ENCODE data around the gene SLC22A23.

SLC22A23 gene

DNA sequence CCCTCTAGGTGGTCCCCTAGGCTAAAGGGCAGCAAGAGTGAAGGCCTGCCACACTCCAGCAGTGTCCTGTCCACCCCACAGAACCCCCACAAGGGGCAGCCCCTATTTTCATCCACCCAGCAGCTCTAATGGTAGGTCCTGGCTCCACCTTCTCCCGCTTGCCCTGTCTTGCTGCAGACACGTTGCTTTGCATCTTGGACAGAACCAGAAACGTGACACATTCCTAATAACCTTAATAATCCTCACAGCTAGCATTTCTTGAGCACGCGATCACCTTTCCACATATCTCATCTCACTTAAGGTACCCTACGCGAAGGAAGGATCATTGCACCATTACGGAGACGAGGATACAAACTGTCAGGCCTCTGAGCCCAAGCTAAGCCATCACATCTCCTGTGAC is 11.7 kb upstream of the SLC22A23 start:
- DNase-seq = no peak

DNA sequence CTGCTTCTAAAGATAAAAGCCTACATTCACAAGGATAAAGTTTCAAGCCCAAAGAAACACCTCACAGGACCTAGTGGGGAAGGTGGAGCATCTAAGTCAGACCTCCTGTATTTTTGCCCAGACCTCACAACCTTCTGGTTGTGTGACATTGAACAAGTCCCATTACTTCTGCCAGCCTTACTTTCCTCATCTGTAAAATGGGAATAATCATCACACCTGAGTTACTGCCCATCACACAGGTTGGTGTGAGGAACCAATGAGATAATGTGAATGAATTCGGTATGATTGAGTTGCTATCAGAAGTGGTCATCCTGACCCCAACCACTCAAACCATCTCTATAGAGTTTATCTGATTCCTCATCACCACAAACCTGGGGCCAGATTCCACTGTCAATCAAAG is 11.1 kb upstream of the SLC22A23 start:
- DNase-seq = no peak

DNA sequence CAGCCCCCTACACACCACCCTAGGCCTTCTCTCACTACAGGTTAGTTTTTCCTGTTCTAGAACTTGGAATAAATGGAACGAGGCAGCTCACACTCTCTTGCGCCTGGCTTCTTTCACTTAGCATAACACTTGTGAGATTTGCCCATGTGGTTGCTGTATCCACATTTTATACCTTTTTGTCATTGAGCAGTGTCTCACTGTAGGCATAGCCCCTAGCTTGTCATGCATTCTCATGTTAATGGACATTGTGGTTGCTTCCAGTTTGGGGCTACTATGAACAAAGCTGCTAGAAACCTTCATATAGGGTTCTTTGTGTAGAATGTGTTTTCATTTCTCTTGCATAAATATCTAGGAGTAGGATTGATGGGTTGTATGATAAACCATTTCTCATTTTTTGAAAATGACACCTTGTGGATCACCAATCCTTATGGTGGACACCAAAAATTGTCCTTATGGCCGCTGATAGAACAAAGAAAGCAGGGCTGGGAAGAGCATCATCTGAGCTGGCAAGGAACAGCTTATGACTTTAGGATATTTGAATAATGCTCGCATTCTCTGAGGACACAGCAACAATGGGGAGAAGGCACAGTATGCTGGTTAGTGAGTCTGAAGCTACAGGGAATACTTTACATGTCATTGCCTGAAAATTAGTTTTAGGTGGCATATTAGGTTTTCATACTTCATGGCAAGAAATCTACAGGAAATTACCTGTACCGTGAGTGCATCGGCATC is 9.8 kb upstream of the SLC22A23 start:
- DNase-seq = no peak

DNA sequence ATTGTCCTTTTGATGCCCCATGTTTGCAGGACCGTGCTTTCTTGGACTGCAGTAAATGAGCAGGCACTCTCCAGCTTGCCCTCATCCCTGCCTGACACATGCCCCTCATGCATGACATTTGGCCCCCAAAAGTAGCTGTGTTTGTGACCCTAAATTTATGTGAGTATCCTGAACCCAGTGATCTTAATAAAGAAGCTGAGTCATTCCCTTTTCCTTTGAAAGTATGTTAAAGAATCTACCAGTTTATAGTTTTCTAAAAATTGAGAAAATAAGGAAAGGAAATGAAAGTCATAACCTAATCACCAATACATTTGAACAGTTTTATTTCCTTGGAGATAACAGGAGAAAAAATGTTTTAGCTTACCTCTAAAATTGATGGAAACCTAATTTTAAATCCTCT is 3.4 kb upstream of the SLC22A23 start:
- DNase-seq = no peak

DNA sequence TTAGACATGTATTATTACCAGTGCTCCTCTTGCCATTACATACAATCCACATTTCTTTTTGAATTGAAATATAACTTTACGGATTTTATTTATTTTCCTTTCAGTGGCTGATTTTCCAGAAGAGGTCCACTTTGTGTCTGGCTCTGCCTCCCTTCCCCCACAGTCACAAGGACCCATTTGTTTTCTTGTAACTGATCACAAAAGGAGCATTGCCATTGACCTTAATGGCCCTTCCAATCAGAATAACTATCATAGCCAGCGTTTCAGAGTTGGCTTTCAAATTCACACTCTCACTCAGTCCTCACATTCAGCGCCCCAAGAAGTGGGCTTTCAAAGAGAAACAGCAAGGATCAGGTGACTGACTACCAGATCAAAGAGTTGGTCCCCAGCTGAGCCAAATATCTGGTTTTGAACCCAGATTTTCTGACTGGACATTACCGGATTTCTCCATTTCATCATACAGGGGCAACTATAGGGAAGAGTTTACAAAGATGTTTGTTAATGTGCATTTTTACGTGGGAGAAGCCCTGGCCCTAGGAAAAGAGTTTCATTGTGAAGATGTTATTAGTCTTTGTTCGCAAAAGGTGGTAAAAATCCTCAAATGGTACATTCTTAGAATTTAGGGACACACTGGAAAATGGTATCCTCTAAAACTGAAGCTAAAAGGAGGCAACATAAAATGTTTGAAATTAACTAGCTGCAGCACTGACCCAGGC is 2.0 kb upstream of the SLC22A23 start:
- DNase-seq = no peak

DNA sequence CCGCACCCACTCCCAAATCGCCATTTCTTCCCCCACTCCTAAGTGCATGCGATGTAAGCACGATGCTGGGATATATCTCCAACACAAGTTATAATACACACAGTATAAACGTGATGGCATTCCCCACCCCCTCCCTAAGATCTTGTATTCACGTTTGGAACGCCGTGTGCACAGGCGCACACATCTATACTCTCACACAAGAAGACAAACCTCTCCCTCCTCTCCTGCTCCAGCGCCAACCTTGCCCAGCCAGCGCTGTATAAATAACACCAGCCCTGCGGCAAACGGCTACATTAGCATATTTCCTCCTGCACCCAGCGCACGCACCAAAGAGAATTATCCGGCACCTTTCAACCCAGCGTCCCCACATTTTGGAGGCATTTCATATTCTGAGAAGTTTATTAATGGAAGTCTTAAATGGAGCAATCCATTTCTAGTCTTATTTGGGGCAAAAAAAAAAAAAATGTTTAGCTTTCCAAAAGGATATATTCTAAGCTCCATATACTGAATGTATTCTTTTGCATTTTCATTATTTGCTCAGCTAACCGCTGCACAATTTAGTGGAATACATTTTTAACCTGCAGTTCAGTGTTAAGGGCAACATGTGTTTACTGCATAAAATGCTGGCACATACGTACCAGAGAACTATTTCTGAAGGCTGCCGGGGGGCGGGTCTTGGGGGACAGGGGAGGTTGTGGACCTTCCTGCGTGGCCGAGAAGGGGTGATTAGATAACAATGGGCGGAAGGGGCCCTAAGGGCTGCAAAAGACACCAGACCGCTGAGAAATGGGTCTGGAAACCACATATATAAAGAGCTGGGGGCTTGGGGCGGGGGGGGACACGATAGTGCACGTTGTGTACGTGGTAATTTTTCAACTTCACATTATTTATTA is 1.1 kb upstream of the SLC22A23 start:
- DNase-seq = peak; percentile 7

DNA sequence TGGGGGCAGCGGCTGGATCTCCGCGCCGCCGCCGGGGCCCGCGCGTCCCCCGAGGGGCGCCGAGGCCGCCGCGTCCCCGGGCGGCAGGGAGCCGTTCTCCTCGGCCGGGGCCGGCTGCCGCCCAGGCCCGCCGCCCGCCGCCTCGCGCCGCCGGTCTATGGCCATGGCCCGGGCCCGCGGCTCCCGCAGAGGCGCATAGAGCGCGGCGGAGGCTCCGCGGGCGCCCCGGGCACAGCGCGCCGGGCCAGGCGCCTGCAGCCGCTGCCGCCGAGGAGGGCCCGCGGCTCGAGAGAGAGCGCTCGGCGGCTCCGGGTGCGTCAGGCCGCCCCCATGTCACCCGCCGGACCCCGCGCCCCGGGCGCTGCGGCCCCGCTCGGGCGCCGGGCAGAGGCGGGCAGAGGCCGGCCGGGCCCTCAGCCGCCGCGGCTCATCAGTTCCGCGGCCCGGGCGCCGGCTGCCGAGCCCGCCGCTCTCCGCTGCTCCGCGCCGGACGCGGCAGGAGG is 404 bp downstream of the SLC22A23 start:
- no peak for DNase-seq

DNA sequence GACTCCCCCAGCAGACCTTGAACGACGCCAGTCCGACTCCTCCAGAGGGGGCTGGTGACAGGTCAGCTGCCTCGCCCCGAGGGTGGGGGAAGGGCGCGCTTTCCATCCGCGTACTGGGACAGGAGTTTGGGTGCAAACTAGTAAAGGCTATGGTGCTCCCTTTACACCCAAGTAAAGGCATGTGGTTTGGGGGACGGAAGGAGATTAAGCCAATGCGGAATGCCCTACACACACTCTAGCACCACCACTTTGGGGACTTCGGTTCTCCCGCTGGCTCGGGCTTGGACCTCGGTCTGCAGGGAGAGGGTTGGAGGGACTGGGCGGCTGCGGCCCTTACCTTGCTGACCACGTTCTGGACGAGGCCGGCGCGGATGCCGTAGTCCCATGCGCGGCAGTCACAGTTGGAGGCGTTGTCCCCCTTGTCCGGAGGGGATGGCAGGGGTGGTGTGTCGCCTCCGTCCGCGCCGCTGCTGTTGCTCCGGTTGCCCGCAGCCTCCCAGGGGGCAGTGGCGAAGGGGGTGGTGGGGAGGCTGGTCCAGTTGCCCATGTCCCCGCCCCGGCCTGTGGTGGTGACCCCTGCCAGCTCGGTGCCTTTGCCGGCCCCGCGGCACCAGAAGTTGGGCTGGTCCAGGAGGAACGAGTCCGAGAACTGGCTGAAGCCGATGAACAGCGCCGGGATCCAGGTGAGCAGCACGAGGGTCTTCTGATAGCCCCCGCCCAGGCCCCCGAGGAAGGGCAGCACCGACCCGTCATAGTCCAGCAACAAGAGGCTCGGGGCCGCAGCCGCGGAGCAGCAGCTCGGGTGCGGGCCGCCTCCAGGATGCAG is 1.1 kb downstream of the SLC22A23 start:
- no peak for DNase-seq

DNA sequence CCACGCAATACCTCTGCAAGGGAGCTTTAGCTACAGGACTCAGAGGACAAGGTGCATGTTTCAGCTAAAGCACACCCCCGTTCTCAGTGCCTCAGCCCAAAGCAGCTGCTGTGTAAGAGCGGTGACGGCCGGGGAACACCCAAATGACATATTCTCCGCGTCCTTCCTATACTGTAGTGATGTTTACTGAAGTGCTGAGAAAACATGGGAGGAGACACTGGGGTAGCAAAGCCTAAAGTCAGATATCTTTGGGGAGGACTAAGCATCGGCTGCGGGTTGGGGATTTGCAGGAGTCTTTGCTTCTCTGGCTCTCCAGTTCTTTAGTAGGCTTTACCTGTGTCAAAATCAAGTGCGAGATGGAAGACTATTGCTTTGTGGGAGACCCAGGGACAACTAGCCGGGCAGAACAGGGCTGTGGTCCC is 1.7 kb downstream of the SLC22A23 start:
- DNase-seq = no peak

DNA sequence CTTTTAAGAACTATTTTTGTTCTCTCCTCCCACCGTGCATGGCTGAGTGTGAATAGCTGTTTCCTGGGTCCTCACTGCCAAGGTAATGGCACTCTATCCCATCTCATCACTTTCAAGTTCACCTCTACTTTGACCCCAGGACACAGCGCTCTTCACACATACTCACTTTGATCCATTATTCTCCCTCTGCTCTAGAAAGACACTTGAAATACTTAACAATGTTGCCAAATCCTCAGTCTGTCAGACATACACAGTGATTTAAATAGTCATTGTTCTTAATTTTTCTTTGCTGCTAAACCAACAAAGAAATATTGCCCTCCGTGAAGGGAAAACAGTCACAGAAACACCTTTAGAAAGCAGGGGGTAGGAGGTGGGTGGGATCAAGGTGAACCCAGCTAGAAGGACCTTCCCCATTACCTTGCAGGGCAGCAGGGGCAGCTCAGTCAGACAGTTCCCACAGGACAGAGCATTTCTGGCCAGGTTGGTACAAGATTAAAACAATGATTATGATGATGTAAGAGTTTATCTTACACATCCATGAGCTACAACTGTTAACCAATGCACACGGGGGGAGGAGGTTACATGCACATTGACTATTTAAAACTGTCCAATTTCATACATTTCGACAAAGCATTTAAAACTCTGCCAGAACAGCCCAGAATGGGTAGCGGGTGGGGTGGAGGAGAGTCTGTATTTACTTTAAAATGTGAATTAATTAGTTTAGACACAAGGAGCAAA is 2.4 kb downstream of the SLC22A23 start:
- no peak for DNase-seq

DNA sequence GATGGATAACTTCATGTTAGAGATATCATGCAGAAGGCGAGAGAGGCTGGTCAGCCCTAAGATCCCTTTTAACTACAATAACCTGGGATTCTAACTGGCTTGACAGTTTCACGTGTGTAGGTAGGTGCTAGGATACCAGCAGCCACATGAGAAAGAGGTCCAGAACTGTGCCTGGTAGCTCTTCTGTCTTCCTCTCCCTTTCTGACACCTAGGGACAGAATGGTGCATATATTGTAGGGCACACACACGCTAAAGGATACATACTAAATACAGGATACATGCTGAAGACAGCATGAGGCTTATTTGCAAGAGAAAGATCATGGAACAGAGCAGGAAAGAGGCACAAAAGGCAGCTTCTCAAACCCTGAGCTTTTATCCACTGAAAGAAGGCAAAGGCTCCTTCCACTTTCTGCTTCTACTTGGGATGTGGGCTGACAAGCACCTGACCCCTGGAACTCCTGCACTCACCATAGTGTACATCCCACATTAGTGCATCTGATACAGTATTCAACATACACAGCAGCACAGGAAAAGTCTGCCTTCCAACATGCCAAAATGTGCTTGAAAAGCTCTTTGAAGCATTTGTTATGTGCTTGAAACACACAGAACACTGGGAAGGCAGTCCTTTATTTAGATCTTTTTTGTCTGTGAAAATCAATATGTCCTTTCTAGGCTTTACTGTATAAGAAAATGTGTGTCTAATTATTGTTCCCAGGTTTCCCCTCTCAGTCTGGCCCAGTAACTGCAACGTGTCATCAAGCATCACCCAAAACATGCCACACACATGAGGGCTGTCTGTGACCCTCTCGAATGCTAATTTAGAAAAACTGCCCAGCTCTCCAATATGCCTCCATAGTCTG is 3.2 kb downstream of the SLC22A23 start:
- DNase-seq = no peak

DNA sequence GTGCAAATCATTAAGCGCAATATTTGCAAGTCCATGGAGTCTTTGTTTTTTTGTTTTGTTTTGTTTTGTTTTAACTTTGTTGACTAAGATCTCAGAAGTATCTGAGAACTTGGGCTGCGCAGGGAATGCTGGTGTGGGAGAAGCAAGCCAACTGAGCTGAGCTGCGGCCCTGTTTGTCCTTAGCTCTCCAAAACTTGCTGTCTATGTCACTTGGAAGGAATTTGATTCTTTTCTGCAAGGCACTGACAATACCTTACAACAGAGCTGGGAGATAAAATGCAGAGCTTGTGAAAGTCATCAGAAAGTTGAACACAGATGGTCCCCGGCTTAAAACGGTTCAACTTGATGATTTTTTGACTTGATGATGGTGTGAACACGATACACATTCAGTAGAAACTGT is 5.4 kb downstream of the SLC22A23 start:
- DNase-seq = no peak

DNA sequence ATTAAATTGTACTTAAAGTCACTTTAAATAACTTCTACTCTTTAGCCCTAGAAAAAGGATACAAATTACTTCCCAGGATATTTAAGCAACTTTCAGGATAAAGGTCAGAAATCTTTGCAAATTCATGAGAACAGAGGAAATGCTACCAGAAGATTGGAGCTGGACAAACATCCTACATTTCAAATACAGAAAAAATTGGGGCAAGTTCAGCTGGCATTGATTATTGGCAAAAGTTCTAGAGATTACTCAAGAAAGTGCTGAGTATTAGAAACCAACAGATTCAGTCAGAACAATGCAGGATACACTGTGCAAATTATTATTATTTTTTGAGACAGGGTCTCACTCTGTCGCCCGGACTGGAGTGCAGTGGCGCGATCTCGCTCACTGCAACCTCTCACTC is 6.0 kb downstream of the SLC22A23 start:
- no peak for DNase-seq

DNA sequence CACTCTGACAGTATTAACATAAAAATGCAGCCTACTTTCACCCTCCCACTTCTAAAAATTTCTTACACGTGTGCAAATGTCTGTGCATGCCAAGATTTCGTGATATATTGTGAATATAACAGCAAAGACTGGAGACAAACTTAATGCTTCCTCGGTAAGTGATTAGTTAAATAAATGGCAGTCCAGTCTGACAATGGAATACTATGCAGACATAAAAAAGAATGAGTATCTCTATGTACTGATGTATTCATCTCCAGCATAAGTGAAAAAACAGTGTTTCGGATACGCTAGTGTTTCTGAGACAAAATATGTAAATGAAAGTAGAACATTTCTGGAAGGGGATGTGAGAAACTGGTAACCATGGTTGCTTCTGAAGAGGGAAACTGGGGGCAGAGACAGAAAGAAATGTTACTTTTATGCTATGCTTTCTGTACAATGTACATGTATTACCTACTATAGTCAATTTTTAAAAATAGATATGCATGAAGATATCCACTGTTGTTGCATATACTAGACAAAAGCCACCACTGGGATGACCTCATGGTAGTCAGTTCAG is 7.0 kb downstream of the SLC22A23 start:
- DNase-seq = no peak

DNA sequence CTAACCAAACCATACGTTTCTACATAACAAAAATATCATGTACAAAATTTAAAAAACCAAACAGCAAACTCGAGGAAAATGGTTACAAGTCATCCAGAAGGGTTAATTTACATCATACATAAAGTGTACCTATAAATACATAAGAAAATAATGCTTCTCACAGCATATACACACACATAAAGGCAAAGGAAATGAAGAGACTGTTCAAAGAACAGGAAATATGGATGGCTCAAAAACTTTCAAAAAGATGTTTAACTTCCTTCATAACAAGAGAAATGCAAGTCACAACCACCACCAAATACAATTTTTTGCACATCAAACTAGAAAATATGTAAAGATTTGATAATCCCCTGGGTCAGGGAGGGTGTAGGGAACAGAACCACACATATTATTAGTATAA is 7.5 kb downstream of the SLC22A23 start:
- no peak for DNase-seq

DNA sequence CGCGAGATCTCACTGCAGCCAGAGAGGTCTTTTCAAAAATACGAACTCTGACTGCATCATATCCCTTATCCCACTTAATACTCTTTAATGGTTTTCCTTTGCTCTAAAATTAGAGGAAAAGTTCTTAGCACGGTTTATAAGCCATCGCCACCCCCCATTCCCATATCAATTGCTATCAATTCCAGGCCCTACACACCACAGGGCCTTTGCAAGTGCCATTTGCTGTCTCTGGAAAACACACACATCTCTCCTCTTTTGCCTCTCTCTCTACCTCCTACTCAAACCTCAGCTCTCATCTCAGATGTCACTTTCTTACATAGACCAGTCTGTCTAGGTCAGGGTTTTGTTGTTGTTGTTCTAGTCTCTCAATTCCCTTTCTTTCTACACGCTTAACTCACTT is 9.8 kb downstream of the SLC22A23 start:
- DNase-seq = no peak

DNA sequence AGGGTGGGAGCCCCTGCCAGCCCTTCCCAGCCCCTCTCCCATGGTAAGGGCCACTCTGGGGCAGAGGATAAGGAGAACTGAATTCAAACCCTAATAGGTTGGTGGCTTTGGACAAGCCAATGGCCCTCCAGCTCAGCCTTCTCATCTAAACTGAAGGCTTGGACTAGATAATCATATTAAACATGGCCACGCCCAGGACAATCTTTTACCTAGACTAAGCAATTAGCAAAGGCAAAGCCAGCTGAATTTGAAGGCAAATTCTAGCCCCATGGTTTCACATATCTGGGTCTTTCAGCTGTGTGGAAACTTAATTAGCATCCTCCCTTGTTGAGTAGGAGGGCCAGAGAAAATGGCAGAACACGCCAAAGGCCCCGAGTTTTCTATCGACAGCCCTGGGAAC is 10.7 kb downstream of the SLC22A23 start:
- no peak for DNase-seq

DNA sequence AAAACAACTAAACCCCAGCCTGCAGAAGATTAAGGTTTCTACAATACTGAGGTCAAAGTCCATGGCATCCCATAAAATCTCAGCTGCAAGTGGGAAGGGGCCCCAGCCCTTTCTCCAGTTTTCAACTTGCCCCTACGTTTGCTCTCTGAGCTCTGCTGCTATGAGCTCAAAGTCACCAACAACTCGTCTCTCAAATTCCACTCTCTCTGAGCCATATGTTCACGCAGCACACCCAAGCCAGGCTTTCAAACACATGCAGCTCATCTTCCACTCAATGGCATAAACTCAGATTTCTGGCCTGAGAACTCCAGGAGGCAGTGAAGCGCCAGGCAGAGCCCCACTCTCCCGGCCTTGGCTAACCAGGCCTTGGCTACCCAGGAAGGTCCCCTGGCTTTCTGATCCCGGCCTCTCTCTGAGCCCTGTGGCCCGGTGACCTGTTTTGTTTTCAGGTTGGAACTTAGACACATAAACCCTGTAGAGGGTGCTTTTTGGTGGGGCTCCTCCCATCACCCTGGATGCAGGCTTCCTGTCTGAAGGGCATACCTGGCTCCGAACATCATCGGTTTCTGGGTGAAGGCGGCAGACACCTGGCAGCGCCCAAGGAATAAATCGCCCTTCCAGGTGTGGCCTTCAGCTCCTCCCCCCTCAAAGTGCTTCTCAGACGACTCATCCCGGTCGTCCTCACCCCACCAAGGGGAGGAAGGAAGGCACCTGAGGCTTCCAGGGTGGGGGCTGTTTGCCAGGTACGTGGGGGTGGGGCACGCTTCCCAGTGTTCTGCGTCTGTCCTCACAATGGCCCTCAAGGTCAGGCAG is 12.4 kb downstream of the SLC22A23 start:
- DNase-seq = no peak

DNA sequence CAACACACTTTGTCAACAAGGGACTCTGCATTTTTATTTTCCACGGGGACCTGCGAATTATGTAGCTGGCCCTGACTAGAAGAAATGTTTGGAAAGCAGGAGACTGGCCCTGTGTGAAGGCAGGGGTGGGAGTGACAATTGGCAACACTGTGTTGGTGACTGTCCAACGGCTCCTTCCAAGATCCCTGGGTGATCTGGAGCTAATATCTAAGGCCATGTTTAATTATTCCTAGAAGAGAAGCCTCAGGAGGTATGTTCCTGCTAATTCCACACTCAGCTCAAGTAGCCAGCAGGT is 13.7 kb downstream of the SLC22A23 start:
- no peak for DNase-seq
